Activated T-helper 1 cell treated with Interleukin-2 at 50 U/mL for 16 hours (primary cell): ENCODE data around the gene CRABP2.
A peak's percentile ranks its signal among the peaks of the same experiment; 100 is the strongest.

ENCODE experiments used
- DNase-seq: peaks from one replicate; pipeline ENCODE4 v3.0.0-alpha.2; 2020; ENCODE audit warnings: low read depth

Gene CRABP2

GRCh38 chr1:156708218-156708661 is 2.9 kb upstream of the CRABP2 start:
- DNase-seq = no peak

DNA sequence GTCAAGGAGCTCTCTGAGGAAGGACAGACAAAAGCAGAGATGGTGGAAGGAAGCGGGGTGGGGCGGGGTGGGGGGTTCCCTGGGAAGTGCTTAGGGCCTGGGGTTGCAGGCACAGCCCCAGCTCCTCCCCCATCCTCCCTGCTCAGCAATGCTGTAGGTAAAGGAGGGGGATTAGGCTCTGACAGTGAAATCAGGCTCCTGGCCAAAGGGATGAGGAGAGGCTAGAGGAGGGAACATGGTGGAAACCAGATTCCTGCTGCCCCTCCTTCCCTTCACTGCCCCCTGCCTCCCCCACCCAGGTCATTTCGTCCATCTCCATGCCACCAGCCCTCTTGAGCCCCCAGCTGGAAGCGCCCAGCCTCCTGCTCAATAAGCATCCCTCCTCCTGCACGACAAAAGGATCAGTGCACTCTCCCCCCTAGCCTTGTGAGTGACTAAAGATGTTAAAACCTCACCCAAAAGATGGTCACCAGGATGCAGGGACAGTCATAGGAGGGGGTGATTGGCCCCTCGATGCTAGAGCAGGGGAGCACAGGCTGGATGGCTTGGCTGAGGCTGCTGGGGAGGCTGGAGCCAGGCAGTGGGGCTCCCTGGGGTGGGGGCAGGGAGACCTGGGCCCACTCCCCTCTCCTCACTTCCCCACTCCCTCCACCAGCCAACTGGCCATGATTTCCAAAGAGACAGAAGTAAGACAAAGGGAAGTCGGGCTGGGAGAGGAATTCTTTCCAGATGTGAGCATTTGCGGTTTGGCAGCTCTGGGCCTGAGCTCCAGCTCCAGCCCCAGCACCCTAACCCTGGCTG is 2.2 kb upstream of the CRABP2 start:
- no peak for DNase-seq

- DNase-seq = no peak
Observed at GRCh38 chr1:156706657-156707416, 1.5 kb upstream of the CRABP2 start.

DNA sequence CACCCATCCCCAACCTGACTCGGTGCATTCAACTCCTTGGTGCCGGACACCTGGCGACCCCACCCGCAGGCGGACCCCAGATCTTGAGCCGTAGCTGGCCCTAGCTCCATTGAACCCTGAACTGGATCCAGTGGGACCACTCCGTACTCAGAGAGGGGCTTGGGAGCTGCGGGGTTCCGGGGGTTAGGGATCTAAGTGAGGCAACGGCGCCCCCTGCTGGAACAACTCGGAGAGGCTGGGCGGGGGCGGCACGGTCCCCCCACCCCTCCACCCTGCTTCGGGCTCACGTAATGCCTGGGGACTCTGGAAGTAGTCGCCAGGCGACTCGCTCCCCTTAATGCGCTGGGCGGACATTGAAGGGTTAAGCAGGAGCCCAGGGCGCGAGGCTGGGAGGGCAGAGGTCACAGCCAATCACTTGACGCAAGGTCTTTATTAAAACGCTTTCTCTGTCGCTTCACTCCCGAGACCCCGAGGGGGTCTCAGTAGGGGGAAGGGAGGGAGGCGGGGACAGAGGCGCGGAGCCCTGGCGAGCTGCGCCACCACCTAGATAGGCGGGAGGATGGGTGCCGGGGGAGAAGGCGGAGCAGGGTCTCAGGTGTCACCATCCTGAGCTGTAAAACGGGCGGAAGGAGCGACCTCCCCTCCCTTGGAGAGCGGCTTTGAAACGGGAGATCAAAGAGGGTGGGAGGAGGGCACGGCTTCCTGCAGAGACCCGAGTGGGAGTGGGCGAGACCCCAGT is 704 bp upstream of the CRABP2 start:
- peak; percentile 47 for DNase-seq

GRCh38 chr1:156704930-156705320 is 458 bp downstream of the CRABP2 start:
- no peak for DNase-seq

- DNase-seq = no peak
Observed at GRCh38 chr1:156704166-156704711, 1.1 kb downstream of the CRABP2 start.

- DNase-seq = no peak
Observed at GRCh38 chr1:156703741-156704140, 1.6 kb downstream of the CRABP2 start.

GRCh38 chr1:156703336-156703735 is 2.0 kb downstream of the CRABP2 start:
- DNase-seq = no peak

DNA sequence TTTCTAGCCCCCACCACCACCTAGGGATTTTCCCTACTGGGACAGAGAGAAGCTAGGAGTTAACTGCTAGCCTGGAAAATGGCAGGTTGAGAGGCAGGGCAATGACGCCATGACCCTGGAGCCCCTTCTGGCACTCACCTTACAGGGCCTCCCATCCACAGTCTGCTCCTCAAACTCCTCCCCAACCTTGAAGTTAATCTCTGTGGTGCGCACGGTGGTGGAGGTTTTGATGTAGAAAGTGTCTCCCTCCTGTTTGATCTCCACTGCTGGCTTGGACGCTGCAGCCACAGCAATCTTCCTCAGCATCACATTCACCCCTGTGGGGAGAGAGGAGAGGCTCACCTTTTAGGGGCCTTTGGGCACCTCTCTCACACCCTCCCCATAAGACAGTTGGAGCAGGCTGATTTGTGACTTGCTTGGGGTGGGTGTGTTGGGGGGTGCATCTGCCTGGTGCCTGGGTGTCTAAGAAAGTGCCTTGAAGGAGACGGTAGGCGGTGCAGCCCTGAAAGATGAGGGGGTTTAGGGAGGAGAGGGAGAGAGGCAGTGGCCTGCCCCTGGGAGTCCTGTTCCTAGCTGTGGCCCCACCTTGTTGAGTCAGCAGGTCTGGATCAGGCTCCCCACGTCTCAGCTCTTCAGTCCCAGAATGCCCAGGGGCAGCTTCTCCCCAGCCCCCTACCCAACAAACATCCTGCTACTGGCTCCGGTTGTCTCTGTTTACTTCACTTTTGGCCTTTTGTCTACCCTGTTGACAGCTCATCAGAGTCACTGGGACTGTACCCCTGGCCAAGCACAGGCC is 4.4 kb downstream of the CRABP2 start:
- no peak for DNase-seq

GRCh38 chr1:156698995-156699394 is 6.4 kb downstream of the CRABP2 start:
- DNase-seq = no peak

DNA sequence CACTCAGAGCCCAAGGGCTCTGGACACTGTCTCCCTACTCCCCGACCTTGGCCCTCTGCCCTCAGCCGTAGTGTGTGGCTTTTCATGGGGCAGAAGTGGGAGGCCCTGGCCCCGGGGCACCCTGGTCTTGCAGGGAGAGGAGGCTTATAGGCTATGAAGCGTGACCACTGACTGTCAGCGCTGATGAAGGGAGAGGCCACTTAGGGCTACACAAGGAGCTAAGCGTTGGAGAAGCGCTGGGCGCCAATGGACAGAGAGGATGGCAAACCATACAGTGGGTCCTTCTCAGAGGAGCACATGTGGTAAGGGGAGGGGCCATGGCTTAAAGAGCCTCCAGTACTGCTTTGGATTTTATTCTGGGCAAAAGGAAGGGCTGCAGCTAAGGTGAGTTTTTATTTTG is 7.9 kb downstream of the CRABP2 start:
- DNase-seq = no peak

DNA sequence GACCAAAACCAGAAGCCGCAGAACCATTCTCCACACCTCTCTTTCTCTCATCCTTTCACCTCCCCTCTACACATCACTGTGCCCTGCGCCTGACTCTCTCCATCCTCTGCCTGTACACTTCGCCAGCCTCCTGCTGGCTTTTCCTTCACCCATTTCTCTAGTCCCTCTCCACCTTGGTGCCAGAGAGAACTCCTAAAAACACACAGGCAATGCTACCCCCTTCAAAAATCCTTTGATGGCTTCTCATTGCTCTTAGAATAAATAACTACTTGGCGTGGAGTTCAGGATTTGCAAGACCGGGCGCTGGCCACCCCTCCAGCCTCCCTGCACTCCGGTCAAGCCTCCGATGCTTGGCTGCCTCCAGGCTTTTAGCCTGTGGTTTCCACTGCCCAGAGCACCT is 8.6 kb downstream of the CRABP2 start:
- no peak for DNase-seq

DNA sequence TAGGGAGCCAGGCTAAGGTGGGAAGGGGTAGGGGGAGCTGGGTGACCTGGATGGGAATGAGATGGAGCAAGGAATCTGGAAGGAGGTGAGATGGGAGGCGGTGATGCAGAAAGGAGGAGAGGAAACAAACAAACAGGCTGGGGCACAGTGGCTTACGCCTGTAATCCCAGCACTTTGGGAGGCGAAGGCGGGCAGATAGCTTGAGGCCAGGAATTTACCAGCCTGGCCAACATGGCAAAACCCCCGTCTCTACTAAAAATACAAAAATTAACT is 10.8 kb downstream of the CRABP2 start:
- no peak for DNase-seq

DNA sequence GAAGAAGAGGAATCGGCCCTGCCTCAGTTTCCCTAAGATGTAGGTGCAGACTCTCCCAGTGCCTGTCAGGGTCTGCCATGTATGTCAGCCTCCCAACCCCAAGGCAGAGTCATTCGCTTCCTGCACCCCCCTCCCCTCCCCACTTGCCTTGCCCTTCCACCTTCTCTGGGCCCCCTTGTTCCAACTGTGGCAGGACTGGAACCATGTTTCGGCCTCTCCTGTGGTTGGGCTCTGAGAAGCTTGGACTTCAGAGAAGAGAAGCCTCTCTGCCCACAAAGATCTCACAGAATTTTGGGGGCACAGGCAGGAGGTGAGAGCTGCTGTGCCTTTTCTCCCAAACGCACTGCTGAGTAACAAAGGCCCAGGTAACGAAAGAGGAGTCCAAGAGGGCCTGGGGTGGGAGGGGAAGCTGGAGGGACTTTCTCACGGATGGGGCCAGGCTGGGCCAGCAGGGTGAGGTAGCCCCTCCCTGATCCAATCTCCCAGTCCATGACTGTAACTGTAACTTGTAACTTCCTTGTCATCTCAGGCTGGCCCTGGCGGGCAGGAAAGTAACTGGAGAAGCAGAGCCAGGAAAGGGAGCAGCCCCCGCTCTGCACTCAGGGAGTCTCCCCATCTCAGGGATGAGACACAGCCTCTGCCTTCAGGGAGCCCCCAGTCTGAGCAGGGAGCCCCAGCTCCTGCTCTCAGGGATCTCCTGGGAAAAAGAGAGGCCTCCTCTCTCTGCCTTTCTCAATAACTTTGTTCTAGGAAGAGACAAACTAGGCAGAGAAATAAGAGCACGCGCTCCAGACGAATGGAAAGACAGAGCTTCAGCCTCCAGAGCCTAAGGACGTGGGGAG is 11.3 kb downstream of the CRABP2 start:
- no peak for DNase-seq

DNA sequence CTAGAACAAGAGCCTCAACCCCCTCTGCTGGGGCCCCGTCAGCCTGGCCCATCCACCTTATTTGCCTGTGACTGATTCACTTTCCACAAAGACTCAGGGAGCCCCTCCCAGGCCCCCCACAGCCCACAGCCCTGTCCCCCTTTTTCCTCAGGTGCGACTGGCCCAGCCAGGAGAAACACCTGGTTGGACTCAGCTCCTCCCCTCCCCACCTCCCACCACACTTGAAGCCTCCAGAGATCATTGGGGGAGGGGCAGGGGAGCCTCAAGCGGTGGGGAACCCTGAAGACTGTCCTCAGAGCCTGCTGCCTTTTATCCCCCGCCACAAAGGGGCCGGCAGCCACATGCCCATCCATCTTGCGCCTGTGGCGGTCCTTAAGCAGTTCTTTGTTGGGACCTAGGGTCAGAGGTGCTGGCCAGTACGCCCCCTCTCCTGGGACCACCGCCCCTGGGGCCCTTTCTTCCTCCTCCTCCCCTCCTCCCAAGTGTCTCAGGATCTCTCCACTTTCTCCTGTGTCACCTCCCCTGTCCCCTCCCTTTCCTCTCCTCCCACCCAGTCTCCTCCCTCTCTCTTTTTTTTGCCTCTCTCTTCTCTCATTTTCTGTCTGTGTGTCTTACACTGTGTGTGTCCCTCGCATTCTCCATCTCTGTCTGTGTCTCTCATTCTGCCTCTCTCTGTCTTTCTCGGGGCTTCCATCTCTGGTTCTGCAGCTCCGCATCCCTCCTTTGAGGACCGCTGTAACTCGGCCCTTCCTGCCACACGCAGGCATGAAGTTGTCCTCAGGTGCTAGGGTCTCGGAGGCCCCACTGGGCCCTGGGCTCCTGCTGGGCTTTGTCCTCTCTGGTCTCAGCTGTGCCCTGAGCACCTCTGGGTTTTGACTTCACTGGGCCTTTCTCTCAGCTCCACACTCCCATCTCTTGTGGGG is 12.2 kb downstream of the CRABP2 start:
- DNase-seq = no peak

- no peak for DNase-seq
Observed at GRCh38 chr1:156692441-156692924, 12.9 kb downstream of the CRABP2 start.

DNA sequence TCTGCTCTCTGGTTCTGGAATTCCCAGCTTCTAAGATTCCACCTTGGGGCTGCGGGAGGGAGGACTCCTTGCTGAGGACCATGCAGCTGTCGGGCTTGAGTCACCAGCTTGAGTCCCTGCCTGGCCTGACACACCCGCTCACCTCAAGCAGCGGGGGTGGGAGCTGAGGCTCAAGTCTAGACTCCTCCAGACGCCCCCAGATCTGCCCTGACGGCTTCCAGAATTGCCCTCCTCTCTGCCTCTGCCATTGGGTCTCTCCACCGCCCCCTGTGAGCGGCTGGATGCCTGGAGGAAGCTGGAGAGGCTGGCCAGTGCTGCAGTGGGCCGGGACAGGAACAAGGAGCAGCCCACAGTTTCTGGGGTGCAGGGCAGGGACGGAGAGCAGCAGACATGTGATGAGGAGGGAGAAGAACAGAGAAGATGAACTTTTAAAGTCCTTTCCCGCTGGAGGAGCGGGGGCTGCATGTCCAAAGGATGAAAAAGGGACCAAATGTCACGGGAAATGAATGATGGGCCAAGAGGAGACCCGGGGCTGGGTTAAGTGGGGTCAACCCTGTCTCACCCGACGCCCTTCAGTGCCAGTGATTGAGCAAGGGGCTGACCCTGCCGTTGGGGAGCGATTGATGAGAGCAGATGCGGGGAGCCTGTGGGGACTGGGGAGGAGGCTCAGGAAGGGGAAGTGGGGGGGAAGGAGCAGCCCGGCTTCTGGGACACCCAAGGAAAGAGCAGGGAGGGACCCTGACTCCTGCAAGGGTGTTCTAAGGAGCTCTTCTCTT is 13.5 kb downstream of the CRABP2 start:
- no peak for DNase-seq

DNA sequence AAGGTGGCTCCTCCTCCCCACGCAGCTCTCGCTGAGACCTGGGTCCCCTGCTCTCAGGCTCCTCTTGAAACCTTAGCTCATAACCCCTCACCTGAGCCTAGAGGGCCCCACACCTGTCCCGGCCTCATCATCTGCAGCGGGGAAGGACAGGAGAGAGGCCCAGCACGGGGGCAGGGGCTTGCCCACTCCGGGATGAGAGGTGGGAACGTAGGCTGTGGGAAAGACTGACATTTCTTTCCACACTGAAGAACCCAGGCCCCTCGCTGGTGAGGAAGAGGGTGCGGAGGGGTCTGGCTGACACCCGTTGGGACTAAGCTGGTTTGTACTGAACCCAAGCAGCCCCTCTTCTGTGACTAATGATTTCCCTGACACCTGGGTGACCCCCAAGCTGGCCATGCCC is 14.2 kb downstream of the CRABP2 start:
- no peak for DNase-seq

- DNase-seq = no peak
Observed at GRCh38 chr1:156690675-156691036, 14.7 kb downstream of the CRABP2 start.
